ENCODE measurements around the gene PCBP1. TPM values are rescaled to one million over a fixed set of nuclear protein-coding genes. Genes with fewer than 3 reads are reported as not detected.
A peak's percentile ranks its signal among the peaks of the same experiment; 100 is the strongest.
"Not testable (repeated sequence)": the region's sequence is repeated elsewhere in the genome, so short reads cannot be mapped to it uniquely, and the experiment has no call there.

The PCBP1 gene
- polyA plus RNA-seq, 1 experiment = 63.8 TPM

DNA sequence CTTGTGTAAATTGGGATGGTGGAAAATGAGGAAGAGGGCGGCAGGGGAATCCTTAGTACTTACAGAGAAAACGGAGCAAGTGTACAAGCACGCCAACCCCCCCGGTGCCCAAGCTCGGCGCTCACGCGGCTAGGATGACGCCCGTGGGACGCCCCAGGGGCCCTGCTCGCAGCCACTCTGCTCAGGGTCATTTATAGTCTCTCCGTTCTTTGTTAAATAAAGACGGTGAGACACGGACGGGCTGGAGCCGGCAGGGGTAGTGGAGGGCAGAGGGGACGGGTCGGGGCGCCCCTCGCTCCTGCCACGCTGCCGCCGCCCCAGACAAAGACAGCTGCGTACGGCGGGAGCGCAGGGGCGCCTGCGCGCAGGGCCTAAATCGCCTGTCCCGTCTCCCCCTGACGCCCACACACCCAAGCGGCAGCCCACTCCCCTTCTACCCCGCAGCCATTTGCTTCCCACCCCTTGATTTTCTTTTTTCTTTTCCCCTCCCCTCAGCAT lies 37.8 kb downstream of the PCBP1 start:
- TF ChIP-seq, protein P1, sequence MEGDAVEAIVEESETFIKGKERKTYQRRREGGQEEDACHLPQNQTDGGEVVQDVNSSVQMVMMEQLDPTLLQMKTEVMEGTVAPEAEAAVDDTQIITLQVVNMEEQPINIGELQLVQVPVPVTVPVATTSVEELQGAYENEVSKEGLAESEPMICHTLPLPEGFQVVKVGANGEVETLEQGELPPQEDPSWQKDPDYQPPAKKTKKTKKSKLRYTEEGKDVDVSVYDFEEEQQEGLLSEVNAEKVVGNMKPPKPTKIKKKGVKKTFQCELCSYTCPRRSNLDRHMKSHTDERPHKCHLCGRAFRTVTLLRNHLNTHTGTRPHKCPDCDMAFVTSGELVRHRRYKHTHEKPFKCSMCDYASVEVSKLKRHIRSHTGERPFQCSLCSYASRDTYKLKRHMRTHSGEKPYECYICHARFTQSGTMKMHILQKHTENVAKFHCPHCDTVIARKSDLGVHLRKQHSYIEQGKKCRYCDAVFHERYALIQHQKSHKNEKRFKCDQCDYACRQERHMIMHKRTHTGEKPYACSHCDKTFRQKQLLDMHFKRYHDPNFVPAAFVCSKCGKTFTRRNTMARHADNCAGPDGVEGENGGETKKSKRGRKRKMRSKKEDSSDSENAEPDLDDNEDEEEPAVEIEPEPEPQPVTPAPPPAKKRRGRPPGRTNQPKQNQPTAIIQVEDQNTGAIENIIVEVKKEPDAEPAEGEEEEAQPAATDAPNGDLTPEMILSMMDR (IDR thresholded peaks at IDR 0.05; ENCODE audit: low read depth, low read length) = no peak
- ChIA-PET POLR2A (interaction anchor here (0.7 to 2.6 kb wide), 13 partner anchors 8 to 211 kb away, joined by 3 to 29 read pairs (median 7); partner anchors contain the start of genes C2orf42 and MXD1), CTCF (interaction anchor here (0.6 to 1.0 kb wide), 2 partner anchors 18 to 22 kb away, joined by 3 to 6 read pairs; no protein-coding TSS in a partner anchor)
- no peaks in the 10 kb centered on the region for H3K9me3 ChIP-seq (ENCODE audit: control insufficient read depth, insufficient read depth, low read length)
- H3K27me3 ChIP-seq (ENCODE audit: control insufficient read depth, insufficient read depth, low read length) = no peaks in the 10 kb centered on the region
- peak overlapping the region; percentile 54 for H3K4me3 ChIP-seq (ENCODE audit: low read depth, low read length)
- peak overlapping the region; percentile 91 for H3K27ac ChIP-seq (ENCODE audit: low read depth, low read length)
- DNase-seq (ENCODE audit: low read depth, low spot score) = no peak

DNA sequence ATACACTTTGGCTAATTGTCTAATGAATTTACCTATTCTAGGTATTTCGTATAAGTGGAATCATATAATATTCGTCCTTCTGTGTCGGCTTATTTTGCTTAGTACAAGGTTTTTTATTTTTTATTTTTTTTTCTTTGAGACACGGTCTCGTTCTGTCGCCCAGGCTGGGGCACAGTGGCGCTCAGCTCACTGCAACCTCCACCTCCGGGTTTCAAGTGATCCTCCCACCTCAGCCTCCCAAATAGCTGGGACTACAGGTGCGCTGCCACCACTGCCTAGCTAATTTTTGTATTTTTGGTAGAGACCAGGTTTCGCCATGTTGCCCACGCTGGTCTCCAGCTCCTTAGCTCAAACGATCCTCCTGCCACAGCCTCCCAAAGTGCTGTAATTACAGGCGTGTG lies 38.2 kb downstream of the PCBP1 start:
- Histone ChIP-seq H3K9me3 (ENCODE audit: control insufficient read depth, insufficient read depth, low read length) (no peaks in the 10 kb centered on the region), H3K4me3 (ENCODE audit: low read depth, low read length) (no peak overlapping the region; the same call in 1 of the 2 replicates), H3K27ac (ENCODE audit: low read depth, low read length) (peak overlapping the region; percentile 91), H3K27me3 (ENCODE audit: control insufficient read depth, insufficient read depth, low read length) (no peaks in the 10 kb centered on the region)
- ChIA-PET CTCF (interaction anchor here (0.6 to 1.5 kb wide), 2 partner anchors 17 to 166 kb away, joined by 3 to 5 read pairs; no protein-coding TSS in a partner anchor), POLR2A (interaction anchor here (0.7 to 2.6 kb wide), 7 partner anchors 7 to 211 kb away, joined by 3 to 22 read pairs (median 12); partner anchors contain the start of genes C2orf42 and MXD1)
- TF ChIP-seq, protein P1 (IDR thresholded peaks at IDR 0.05; ENCODE audit: low read depth, low read length) = no peak
- no peak for DNase-seq (ENCODE audit: low read depth, low spot score)

DNA sequence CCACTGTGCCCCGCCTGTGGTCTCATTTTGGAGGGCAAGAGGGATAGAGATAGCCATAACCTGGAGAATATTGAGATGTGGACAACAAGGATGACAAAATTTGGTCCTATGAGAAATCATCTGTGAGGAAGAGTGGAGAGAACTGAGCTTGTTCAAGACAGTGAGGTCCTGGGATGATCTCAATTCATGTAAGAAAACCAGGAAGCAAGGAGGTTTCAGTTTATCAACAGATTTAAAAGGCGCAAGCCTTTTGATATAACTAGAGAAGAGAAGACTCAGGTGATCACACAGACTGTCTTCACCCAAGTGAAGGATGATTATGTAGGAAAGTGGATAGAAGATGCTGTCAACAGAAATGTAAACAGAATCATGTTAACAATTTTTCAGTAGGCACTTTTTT lies 39.1 kb downstream of the PCBP1 start:
- no peak overlapping the region for H3K4me3 ChIP-seq (ENCODE audit: low read depth, low read length)
- ChIA-PET POLR2A (no interaction called here), CTCF (interaction anchor here (0.6 to 1.5 kb wide), 2 partner anchors 17 to 165 kb away, joined by 3 to 5 read pairs; no protein-coding TSS in a partner anchor)
- H3K27me3 ChIP-seq (ENCODE audit: control insufficient read depth, insufficient read depth, low read length) = no peaks in the 10 kb centered on the region
- DNase-seq (ENCODE audit: low read depth, low spot score) = no peak
- H3K9me3 ChIP-seq (ENCODE audit: control insufficient read depth, insufficient read depth, low read length) = no peaks in the 10 kb centered on the region
- TF ChIP-seq, protein P1 (IDR thresholded peaks at IDR 0.05; ENCODE audit: low read depth, low read length) = no peak
- no peak overlapping the region for H3K27ac ChIP-seq (ENCODE audit: low read depth, low read length)

DNA sequence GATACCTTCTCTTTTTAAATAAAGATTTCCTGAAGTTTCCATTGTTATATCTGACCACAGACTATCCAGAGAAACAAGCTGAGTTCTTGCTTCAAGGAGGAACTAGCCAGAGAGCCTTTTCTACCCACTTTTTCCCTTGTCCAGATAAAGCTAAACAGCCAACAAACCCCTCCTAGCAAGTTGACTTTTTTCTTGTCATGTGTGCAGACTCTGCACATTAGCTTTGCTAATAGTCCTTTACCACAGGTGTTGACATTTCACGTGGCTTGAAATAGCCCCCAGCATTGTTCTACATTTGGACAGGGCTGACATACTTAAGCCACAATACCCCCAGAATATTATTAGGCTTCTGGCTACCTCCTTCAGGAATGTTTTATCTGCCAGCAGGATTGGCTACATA lies 40.7 kb downstream of the PCBP1 start:
- no peak for DNase-seq (ENCODE audit: low read depth, low spot score)
- no peak overlapping the region for H3K27ac ChIP-seq (ENCODE audit: low read depth, low read length)
- ChIA-PET CTCF (interaction anchor here (1.1 kb wide), 1 partner anchor 216 kb away, joined by 3 read pairs; no protein-coding TSS in a partner anchor), POLR2A (interaction anchor here (0.7 kb wide), 1 partner anchor 8 kb away, joined by 3 read pairs; no protein-coding TSS in a partner anchor)
- H3K4me3 ChIP-seq (ENCODE audit: low read depth, low read length) = no peak overlapping the region
- no peaks in the 10 kb centered on the region for H3K9me3 ChIP-seq (ENCODE audit: control insufficient read depth, insufficient read depth, low read length)
- TF ChIP-seq, protein P1 (IDR thresholded peaks at IDR 0.05; ENCODE audit: low read depth, low read length) = no peak
- no peaks in the 10 kb centered on the region for H3K27me3 ChIP-seq (ENCODE audit: control insufficient read depth, insufficient read depth, low read length)

DNA sequence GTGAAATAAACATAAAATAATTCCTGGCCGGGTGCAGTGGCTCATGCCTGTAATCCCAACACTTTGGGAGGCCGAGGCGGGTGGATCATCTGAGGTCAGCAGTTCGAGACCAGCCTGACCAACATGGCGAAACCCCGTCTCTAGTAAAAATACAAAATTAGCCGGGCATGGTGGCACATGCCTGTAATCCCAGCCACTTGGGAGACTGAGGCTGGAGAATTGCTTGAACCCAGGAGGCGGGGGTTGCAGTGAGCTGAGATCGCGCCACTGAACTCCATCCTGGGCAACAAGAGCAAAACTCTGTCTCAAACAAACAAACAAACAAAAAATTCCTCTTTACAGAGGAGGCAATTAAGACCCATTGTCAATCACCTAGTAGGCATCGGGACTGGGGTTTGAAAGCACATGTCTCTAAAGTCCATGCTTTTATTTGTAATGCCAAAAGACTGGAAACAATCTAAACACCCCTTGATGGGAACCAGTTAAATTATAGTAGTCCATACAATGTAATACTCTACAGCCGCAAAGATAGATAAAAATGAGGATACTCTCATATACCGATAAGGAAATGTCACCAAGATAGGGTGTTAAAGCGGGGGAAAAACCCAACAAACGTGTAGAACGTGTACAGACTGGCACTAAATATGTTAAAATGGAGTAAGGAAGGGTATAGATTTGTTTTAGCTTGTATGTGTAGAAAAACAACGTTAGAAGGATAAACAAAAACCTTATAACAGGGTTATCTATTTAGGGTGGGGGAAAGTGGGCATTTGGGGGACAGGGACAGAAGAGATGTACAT lies 44.3 kb downstream of the PCBP1 start:
- ChIA-PET POLR2A (interaction anchor here (0.6 to 2.6 kb wide), 4 partner anchors 7 to 1374 kb away, joined by 3 to 19 read pairs (median 10); no protein-coding TSS in a partner anchor), CTCF (interaction anchor here (0.6 kb wide), 1 partner anchor 273 kb away, joined by 3 read pairs; no protein-coding TSS in a partner anchor)
- H3K27me3 ChIP-seq (ENCODE audit: control insufficient read depth, insufficient read depth, low read length); DNase-seq (ENCODE audit: low read depth, low spot score); H3K4me3 ChIP-seq (ENCODE audit: low read depth, low read length); H3K9me3 ChIP-seq (ENCODE audit: control insufficient read depth, insufficient read depth, low read length): not testable (repeated sequence)
- peak overlapping the region; percentile 87 for H3K27ac ChIP-seq (ENCODE audit: low read depth, low read length)

Data from AG04450 (cell line).